ENCODE data around the gene NBEAL2.

DNA sequence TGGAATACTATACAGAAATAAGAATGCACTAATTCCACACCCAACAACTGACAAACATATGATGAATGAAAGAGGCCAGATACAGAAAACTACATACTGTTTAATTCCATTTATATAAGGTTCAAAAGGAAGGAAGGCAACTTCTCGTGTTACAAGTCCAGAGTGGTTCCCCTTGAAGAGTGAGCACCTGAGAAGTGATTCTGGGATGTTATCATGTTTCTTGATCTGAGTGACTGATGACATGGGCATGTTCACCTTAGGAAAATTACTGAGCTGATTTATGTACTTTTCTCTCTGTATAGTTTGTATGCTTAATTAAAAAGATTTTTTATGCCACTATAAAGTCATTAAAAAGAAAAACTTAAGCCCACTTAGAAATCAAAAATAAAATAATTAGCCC, 16.5 kb upstream of the NBEAL2 start:
- TF ChIP-seq POLR2A (IDR thresholded peaks at IDR 0.05) (no peak), POLR2AphosphoS5 (IDR thresholded peaks at IDR 0.05) (no peak)
